ENCODE data around the gene CDS1.

DNA sequence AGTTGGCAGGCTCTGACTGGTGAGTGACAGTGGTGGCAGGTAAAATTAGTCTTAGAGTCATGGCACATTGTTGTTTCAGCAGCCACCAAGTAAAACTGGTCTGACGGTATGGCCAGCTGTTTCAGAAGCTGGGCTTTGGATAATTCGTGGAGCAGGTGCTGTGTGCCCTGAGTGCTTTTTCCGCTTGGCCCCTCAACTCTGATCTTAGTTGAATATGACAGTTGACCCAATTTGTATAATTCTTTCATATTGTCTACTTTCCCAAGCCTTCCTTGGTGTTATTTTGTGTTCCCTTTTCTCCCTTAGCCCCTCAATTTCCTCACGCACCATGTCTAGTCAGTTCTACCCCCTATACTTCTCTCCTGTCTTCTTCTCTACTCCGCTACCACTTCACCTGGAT lies 32.0 kb downstream of the CDS1 start:
- TF ChIP-seq POLR2A (IDR thresholded peaks at IDR 0.05; ENCODE audit: extremely low read depth, insufficient read length): no peak
- TF ChIP-seq, protein P1, sequence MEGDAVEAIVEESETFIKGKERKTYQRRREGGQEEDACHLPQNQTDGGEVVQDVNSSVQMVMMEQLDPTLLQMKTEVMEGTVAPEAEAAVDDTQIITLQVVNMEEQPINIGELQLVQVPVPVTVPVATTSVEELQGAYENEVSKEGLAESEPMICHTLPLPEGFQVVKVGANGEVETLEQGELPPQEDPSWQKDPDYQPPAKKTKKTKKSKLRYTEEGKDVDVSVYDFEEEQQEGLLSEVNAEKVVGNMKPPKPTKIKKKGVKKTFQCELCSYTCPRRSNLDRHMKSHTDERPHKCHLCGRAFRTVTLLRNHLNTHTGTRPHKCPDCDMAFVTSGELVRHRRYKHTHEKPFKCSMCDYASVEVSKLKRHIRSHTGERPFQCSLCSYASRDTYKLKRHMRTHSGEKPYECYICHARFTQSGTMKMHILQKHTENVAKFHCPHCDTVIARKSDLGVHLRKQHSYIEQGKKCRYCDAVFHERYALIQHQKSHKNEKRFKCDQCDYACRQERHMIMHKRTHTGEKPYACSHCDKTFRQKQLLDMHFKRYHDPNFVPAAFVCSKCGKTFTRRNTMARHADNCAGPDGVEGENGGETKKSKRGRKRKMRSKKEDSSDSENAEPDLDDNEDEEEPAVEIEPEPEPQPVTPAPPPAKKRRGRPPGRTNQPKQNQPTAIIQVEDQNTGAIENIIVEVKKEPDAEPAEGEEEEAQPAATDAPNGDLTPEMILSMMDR (IDR thresholded peaks at IDR 0.05; ENCODE audit: low read depth, low read length): no peak

All from NB4 (cell line).